Activated naive CD4-positive, alpha-beta T cell (primary cell): Measurements from ENCODE around the gene RAI2.
"Not testable (repeated sequence)": the region's sequence is repeated elsewhere in the genome, so short reads cannot be mapped to it uniquely, and the experiment has no call there.

Experiments
- DNase-seq, 4 experiments: peaks; one replicate each; lab custom pipeline; 2025; lab: John Stamatoyannopoulos, UW

RAI2 gene

GRCh38 chrX:17786554-17787347 lies 74.3 kb downstream of the RAI2 start:
- DNase-seq = not testable (repeated sequence)

GRCh38 chrX:17779434-17779833 lies 81.7 kb downstream of the RAI2 start:
- DNase-seq = no peak

- no peak for DNase-seq
Observed at GRCh38 chrX:17778997-17779396, 82.1 kb downstream of the RAI2 start.

GRCh38 chrX:17774053-17774452 lies 87.0 kb downstream of the RAI2 start:
- DNase-seq = no peak

- DNase-seq = no peak
Observed at GRCh38 chrX:17773221-17773876, 87.7 kb downstream of the RAI2 start.

GRCh38 chrX:17769701-17770269 lies 91.3 kb downstream of the RAI2 start:
- no peak for DNase-seq

- DNase-seq = no peak
Observed at GRCh38 chrX:17768997-17769396, 92.1 kb downstream of the RAI2 start.

- no peak for DNase-seq
Observed at GRCh38 chrX:17767734-17768133, 93.4 kb downstream of the RAI2 start.

- no peak for DNase-seq
Observed at GRCh38 chrX:17759990-17760389, 101.1 kb downstream of the RAI2 start.

GRCh38 chrX:17758382-17758781 lies 102.7 kb downstream of the RAI2 start:
- no peak for DNase-seq

- DNase-seq = no peak
Observed at GRCh38 chrX:17750436-17750835, 110.7 kb downstream of the RAI2 start.
